Epithelial cell of esophagus (primary cell): ENCODE measurements around the gene MSANTD1.

Experiments used
- DNase-seq: peaks from one replicate; pipeline ENCODE4 v3.0.0; 2010; ENCODE audit warnings: low read depth
- H3K4me3 ChIP-seq: 2 replicates; pipeline ENCODE4 v1.5.1; 2011; ENCODE audit warnings: mild to moderate bottlenecking, low read length, control low read depth
- CTCF ChIP-seq: IDR thresholded peaks from 2 replicates; pipeline ENCODE4 v1.5.1; 2011; ENCODE audit warnings: low read depth, mild to moderate bottlenecking, low read length, control low read depth, inconsistent platforms; ENCODE audit not compliant: insufficient read depth; ENCODE audit errors: missing control alignments

MSANTD1 gene

GRCh38 chr4:3237712-3238560 lies 11.0 kb upstream of the MSANTD1 start:
- TF ChIP-seq CTCF: no peak
- no peak for DNase-seq

GRCh38 chr4:3238721-3239120 lies 10.2 kb upstream of the MSANTD1 start:
- no peak overlapping the region for H3K4me3 ChIP-seq
- TF ChIP-seq CTCF: no peak
- no peak for DNase-seq

More at GRCh38 chr4:3237712-3238560, 11.0 kb upstream of the MSANTD1 start:
- H3K4me3 ChIP-seq: no peak overlapping the region

- TF ChIP-seq CTCF: no peak
- no peak overlapping the region for H3K4me3 ChIP-seq
Measured at GRCh38 chr4:3239303-3239702, 9.7 kb upstream of the MSANTD1 start.

GRCh38 chr4:3239998-3240920 lies 8.7 kb upstream of the MSANTD1 start:
- no peak overlapping the region for H3K4me3 ChIP-seq
- DNase-seq: no peak
- TF ChIP-seq CTCF: no peak

More at GRCh38 chr4:3239303-3239702, 9.7 kb upstream of the MSANTD1 start:
- no peak for DNase-seq

- no peak for TF ChIP-seq CTCF
- no peak overlapping the region for H3K4me3 ChIP-seq
- DNase-seq: no peak
Measured at GRCh38 chr4:3240936-3241522, 7.9 kb upstream of the MSANTD1 start.

GRCh38 chr4:3241898-3242524 lies 6.9 kb upstream of the MSANTD1 start:
- no peak for TF ChIP-seq CTCF

More at GRCh38 chr4:3241898-3242524, 6.9 kb upstream of the MSANTD1 start:
- no peak overlapping the region for H3K4me3 ChIP-seq
- no peak for DNase-seq
